ENCODE data around the gene LCE3B. TPM values are rescaled to one million over a fixed set of nuclear protein-coding genes. Genes with fewer than 3 reads are reported as not detected.

Gene LCE3B
- total RNA-seq, 4 donors from 2014 or later, result not detected

DNA sequence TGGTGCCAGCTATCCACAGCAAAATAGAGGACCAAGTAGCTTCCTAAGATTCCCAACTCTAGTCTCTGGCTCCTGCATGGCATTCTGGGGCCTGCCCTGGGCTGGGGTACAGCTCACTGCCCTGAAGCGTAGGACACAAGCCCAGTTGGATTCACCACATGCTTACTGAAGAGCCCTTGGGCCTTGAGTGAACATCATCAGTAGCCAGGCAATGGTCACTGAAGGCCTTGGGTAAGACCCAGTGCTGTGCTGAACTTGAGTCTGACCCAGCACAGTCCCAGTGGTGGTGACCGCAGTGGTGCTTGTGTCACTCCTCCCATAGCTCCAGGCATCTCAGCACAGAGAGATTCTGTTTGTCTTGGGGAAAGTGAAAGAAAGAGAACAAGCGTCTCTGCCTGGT lies 17.0 kb downstream of the LCE3B start:
- TF ChIP-seq, protein P1, sequence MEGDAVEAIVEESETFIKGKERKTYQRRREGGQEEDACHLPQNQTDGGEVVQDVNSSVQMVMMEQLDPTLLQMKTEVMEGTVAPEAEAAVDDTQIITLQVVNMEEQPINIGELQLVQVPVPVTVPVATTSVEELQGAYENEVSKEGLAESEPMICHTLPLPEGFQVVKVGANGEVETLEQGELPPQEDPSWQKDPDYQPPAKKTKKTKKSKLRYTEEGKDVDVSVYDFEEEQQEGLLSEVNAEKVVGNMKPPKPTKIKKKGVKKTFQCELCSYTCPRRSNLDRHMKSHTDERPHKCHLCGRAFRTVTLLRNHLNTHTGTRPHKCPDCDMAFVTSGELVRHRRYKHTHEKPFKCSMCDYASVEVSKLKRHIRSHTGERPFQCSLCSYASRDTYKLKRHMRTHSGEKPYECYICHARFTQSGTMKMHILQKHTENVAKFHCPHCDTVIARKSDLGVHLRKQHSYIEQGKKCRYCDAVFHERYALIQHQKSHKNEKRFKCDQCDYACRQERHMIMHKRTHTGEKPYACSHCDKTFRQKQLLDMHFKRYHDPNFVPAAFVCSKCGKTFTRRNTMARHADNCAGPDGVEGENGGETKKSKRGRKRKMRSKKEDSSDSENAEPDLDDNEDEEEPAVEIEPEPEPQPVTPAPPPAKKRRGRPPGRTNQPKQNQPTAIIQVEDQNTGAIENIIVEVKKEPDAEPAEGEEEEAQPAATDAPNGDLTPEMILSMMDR (IDR thresholded peaks at IDR 0.05; ENCODE audit: low read depth), result no peak

DNA sequence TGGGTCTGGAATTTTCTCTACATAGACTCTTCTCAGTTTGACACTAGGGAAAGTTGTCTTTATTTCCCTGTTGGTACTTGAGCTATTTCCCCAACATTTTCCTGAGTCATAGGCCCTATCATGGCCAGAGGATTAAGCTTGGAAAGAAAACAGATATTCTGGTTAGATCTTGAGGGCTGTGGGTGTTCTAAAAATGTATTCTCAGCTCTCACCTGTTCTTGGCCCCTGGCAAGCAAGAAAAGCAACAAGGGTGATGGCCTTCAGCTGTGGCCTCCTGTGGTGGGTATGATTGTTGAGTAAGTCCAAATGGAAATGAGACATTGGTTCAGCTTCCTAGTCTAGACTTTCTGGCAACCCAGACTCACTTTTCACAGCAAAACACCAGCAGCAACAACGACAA lies 26.7 kb downstream of the LCE3B start:
- TF ChIP-seq, protein P1 (IDR thresholded peaks at IDR 0.05; ENCODE audit: low read depth), result no peak

DNA sequence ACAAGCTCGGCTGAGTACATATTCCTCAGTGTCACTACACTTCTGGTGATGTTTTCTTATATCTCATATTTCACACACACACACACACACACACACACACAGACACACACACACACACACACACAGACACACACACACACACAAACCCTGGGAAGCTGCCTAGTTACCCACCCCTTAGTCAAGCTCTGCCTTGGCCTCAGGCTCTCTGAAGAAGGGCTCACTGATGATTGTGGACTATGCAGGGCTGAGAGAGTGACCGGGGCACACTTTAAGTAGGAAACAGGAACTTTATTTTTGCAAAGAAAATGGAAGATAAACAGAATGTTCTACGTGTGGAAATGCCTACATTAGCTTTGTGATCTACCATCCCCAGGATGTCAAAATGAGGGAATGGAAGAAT lies 30.3 kb downstream of the LCE3B start:
- TF ChIP-seq, protein P1 (IDR thresholded peaks at IDR 0.05; ENCODE audit: low read depth), result no peak

DNA sequence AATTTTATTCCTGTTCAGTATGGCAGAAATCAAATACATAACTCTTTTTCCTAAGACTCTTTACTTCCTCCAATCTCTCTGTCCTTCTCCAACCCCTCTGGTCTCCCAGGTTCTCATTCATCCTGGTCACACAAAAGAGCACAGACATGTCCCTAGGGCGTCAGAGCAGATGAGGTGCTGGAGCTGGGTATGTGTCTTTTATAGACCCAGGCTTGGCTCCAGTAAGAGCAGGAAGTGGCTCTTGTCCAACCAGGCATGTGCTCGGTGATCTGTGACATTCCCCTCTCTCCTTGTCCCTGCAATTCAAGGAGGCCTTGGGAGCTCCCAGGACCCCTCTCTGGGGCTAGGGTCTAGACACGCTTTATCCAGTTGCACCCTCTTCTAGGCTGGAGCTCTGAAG lies 31.5 kb downstream of the LCE3B start:
- TF ChIP-seq, protein P1 (IDR thresholded peaks at IDR 0.05; ENCODE audit: low read depth), result no peak

DNA sequence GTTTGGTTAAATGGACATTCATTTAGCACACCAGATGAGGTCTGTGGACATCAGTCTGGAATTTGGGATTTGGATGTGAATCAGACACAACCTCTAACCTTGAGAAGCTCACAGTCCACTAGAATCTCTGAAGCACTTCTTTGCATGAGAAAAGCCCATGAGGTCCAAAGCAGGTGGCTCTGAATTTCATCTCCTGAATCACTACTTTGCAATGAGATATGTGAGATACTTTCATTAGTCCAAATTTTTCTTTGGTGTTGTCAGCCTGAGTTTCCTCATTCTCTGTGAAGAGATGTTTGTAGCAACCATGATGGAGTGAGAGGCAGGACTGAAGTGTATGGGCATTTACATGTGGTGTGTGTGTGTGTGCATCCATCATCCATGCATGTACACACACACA lies 33.0 kb downstream of the LCE3B start:
- TF ChIP-seq, protein P1 (IDR thresholded peaks at IDR 0.05; ENCODE audit: low read depth), result no peak

DNA sequence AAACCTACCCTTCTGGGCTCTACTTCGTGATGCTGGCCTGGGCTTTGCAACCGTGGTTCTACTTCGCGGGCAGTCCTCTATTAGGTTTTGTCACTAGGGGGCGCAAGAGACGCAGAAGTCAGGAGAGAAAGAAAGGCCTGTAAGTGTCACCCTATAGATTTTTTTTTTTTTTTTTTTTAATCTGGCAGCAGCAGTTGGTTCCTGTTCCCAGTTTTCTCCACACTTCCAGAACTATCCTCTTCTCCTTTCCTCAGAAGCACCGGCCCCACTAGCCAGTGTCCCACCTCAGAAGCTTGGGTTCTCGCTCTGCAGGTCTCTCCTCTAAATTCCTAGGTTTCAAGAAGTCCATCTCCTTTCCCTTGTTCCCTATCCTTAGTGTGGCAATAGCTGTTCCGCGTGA lies 40.5 kb downstream of the LCE3B start:
- TF ChIP-seq, protein P1 (IDR thresholded peaks at IDR 0.05; ENCODE audit: low read depth), result no peak

DNA sequence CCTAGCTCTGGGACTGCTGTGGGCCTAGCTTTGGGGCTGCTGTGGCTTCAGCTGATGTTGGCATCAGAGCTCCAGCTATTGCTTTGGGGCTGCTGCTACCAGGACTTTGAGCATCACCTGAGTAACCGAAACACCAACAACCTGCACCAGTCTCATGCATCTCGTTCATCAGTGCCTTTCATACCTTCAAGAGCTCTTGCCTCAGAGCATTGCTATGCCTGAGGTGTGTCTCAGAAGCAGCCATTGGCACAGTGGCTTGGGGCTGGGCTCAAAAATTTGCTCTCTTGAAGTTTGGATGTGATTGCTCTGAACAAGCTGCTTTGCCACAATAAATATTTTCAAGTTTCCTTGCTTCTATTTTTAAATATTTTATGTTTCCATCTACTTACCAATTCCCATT lies 42.8 kb downstream of the LCE3B start:
- TF ChIP-seq, protein P1 (IDR thresholded peaks at IDR 0.05; ENCODE audit: low read depth), result no peak

Measured in subcutaneous adipose tissue (tissue), 4 donors.